Psoas muscle (tissue), 8 donors: Measurements from ENCODE around the gene SSU72. TPM values are rescaled to one million over a fixed set of nuclear protein-coding genes. Genes with fewer than 3 reads are reported as not detected.
"Not testable (repeated sequence)": the region's sequence is repeated elsewhere in the genome, so short reads cannot be mapped to it uniquely, and the experiment has no call there.

Experiments
- ATAC-seq, 4 donors: fragments of 200-7000 bp; cut with Tn5 transposase; one replicate each; pipeline ENCODE4 v1.9.1; 2020; ENCODE audit warnings: moderate library complexity in 3 of 4, mild to moderate bottlenecking in 2 of 4
- DNase-seq, 2 donors: peaks; one replicate each; pipeline ENCODE4 v3.0.0-alpha.2; 2020
- H3K27ac ChIP-seq: fragments of 200-600 bp; one replicate; pipeline ENCODE4 v1.8.0; 2022
- H3K27me3 ChIP-seq, 3 donors: fragments of 200-600 bp in 1 of 3; one replicate each; pipeline versions ENCODE4 v1.6.1 to v1.8.0; 2013 to 2022; ENCODE audit warnings: low read length in 2 of 3, mild to moderate bottlenecking in 2 of 3, moderate library complexity in 1 of 3; ENCODE audit not compliant: insufficient read depth in 3 of 3
- H3K36me3 ChIP-seq, 2 donors: fragments of 200-600 bp in 1 of 2; one replicate each; pipeline versions ENCODE4 v1.6.1 to v1.8.0; 2013 to 2022; ENCODE audit warnings: low read depth in 1 of 2, mild to moderate bottlenecking in 1 of 2, moderate library complexity in 1 of 2; ENCODE audit not compliant: insufficient read depth in 1 of 2
- H3K4me1 ChIP-seq: fragments of 200-600 bp; one replicate; pipeline ENCODE4 v1.8.0; 2022
- H3K4me3 ChIP-seq: fragments of 200-600 bp; one replicate; pipeline ENCODE4 v1.8.0; 2022; ENCODE audit warnings: mild to moderate bottlenecking
- H3K9me3 ChIP-seq: fragments of 200-600 bp; one replicate; pipeline ENCODE4 v1.8.0; 2022
- WGBS, 3 donors: extraction: QIAGEN DNeasy Blood & Tissue Kit; methylation state at CpG; one replicate each; pipeline versions ENCODE4 v1.1.6 to v1.1.7; 2013; 5-methylcytosine and 5-hydroxymethylcytosine counted together
- intact Hi-C, 2 donors: fragments of 100-400 bp; cut with DNase I; formaldehyde crosslinking; loops; one replicate each; pipeline versions ENCODE4 v1.11.0 to v1.14.2; 2022
- polyA plus RNA-seq, 3 donors: library from polyadenylated mRNA; stranded (reverse); fragments of 200-250 nt; gene quantifications; one replicate each; pipeline ENCODE4 v1.2.3, GENCODE V29; 2013
- total RNA-seq, 4 donors: library from RNA; stranded (reverse); fragmentation: NEBNext Ultra II Directional in 2 of 4; extraction: Animal tissue kit (Norgen Biotek cat#: 25700) in 2 of 4; gene quantifications; one replicate each; pipeline versions ENCODE4 v1.2.1 to v1.2.4, GENCODE V29; 2021 to 2023
- TF ChIP-seq, protein P1 (sequence below): fragments of 200-600 bp; IDR thresholded peaks from one replicate; pipeline ENCODE4 v1.8.0; 2022; ENCODE audit warnings: antibody characterized with exemption
- donor health status: healthy with polysubstance abuse.
- donor health status: DM: no; HTN: no; CAD: no; lungs with moderate emphysema.
- donor health status: Bipolar disorder and iron deficiency.
- donor health status: healthy.
- donor health status: DM: yes; HTN: yes; CAD: no.
- donor health status: DM: no; HTN: no; CAD: no.
- donor health status: DM: no; HTN: no; CAD: no.
- donor health status: DM: yes; HTN: yes; CAD: no.

The SSU72 gene
- total and polyA plus RNA-seq, 7 donors: 130 to 207 (median 179) TPM

DNA sequence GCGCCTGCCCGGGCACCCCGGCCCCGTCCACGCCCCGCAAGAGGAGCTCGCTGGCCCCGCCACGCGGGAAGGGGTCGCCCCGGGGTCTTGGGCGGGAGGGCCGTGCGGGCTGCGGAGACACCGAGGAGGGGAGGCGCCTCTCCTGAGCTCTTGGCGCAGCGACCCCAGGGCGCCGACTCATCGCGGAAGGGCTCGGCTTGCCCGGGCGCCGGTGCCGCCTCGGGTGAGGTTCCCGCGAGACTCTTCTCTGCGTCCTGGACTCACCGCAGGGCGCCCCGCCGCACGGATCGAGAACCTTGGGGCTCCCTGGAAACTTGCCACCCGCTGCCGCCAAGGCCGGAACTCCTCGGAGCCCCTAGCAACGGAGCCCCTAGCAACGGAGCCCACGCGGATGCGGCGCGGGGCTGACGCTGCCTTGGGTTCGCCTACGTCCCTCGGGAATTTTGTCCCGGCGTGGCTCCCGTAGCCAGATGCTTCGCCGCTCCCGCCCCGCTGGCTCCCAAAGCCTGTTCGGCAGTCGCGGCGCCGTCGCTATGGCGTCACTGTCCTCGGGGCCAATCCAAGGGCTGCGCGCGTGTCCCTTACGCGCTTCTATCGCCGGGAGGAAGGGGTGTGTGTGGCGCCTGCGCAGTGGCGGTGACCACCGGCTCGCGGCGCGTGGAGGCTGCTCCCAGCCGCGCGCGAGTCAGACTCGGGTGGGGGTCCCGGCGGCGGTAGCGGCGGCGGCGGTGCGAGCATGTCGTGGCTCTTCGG, 63.0 kb downstream of the SSU72 start, which contains the start of gene ATAD3A:
Gene ATAD3A, plus strand, starts transcription at position 630 of the 753 bp plus-strand sequence. Its CDS starts 107 bp downstream, at position 737.
- Histone ChIP-seq H3K4me3 (peak within 1 kb of the TSS; percentile 88), H3K36me3 (peaks cover 0 to 15% of the 10 kb centered on the region in 2 donors), H3K27me3 (no peaks in the 10 kb centered on the region), H3K9me3 (no peaks in the 10 kb centered on the region), H3K4me1 (peaks cover 11% of the 10 kb centered on the region), H3K27ac (peak within 1 kb of the TSS; percentile 89)
- ATAC-seq (peak; percentile 95 to 97 (median 96)), DNase-seq (peak; percentile 99 to 100)
- intact Hi-C loops: no loop called here
- WGBS, 3 donors: 0% methylated on average over 44 to 99 of the region's 99 CpGs
- TF ChIP-seq, protein P1, sequence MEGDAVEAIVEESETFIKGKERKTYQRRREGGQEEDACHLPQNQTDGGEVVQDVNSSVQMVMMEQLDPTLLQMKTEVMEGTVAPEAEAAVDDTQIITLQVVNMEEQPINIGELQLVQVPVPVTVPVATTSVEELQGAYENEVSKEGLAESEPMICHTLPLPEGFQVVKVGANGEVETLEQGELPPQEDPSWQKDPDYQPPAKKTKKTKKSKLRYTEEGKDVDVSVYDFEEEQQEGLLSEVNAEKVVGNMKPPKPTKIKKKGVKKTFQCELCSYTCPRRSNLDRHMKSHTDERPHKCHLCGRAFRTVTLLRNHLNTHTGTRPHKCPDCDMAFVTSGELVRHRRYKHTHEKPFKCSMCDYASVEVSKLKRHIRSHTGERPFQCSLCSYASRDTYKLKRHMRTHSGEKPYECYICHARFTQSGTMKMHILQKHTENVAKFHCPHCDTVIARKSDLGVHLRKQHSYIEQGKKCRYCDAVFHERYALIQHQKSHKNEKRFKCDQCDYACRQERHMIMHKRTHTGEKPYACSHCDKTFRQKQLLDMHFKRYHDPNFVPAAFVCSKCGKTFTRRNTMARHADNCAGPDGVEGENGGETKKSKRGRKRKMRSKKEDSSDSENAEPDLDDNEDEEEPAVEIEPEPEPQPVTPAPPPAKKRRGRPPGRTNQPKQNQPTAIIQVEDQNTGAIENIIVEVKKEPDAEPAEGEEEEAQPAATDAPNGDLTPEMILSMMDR: no peak

DNA sequence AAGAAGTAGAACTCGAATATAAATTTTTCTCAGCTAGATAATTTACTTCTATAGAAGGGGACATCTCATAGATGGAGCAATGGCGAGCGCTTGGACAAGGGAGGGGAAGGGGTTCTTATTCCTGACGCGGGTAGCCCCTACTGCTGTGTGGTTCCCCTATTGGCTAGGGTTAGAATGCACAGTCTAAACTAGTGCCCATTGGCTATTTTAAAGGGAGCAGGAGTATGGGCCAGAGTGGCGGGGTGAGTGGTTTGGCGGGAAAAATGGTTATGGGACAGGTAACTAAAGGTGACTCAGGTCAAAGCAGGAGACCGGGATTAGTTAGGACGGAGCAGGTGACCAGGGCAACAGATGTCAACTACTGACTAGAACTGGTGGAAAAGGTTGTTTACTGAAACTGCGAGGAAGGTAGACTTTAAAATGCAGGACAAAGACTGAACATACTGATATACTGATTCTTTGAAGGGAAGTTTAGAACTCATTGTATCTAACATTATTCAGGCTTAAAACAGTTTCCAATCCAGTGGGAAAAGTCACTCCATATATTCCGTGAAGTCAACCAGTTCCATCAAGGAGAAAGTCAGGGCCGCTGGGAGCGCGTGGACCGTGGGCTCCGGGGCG, 63.6 kb downstream of the SSU72 start:
- H3K36me3 ChIP-seq: peaks cover 0 to 8% of the 10 kb centered on the region in 2 donors
- H3K4me1 ChIP-seq: peaks cover 14% of the 10 kb centered on the region
- TF ChIP-seq, protein P1: no peak
- no peaks in the 10 kb centered on the region for H3K9me3 ChIP-seq
- intact Hi-C loops: no loop called here
- H3K4me3 ChIP-seq: peak overlapping the region; percentile 88
- no peaks in the 10 kb centered on the region for H3K27me3 ChIP-seq
- peak in 1 of 4 donors; percentile 9 for ATAC-seq
- WGBS, 3 donors: 10 to 12% (median 12%) methylated on average over 17 of the region's 17 CpGs
- DNase-seq: no peak
- peak overlapping the region; percentile 89 for H3K27ac ChIP-seq

DNA sequence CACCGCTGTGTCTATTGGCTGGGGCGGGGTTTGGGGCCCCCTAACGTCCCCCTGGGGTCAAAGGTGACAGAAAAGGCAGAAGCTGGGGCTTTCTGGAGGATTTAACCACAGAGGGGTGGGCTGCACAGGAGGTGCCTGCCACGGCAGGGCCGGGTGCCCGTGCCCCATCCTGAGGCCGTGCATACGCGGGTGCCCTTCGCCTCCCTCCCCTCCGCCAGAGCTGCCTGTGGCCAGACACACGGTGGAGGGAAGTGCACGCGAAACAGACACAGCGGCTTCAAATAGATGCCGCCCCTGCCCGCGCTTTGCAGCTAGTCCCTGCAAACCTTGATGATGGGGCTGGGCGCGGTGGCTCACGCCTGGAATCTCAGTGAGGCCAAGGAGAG, 65.2 kb downstream of the SSU72 start:
- not testable (repeated sequence) for DNase-seq, H3K4me3 ChIP-seq, ATAC-seq, H3K36me3 ChIP-seq, H3K27ac ChIP-seq, H3K9me3 ChIP-seq, H3K27me3 ChIP-seq
- intact Hi-C loops: loop anchor here in 1 of 2 donors (10.0 kb wide), 1 partner anchor 105 kb away; the partner anchor contains the start of gene MRPL20
- H3K4me1 ChIP-seq: peaks cover 23% of the 10 kb centered on the region
- 77 to 86% (median 83%) methylated on average over 11 to 17 of the region's 21 CpGs for WGBS, 3 donors

DNA sequence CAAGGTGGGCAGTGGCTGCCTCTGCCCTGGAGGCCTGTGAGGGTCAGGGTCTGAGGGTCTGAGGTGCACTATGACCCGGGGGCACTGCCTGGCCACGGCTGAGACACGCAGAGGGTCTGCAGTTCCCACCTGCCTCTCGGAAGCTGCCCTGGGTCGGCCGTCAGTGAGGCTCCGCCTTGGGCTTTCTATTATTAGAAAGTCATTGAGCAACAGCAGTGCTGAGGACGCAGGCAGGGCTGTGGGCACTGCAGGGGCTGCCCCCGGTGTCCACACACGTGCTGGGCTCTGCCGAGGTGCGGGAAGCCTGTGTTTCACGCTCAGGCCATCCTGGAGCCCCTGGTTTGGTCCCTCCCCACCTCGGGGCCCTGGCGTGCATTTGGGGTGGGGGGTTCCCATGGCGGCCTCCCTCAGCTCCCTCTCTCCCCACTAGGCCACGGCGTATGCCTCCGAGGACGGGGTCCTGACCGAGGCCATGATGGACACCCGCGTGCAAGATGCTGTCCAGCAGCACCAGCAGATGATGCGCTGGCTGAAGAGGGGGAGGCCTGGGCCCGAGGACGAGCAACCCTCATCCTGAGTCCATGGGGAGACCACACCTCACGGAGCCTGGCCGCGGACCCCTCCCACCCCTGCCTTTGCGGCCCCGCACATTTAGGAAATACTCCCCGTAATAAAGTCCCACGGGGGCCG, 65.7 kb downstream of the SSU72 start:
- not testable (repeated sequence) for DNase-seq, H3K36me3 ChIP-seq, H3K27me3 ChIP-seq, H3K9me3 ChIP-seq
- Histone ChIP-seq H3K4me1 (peaks cover 23% of the 10 kb centered on the region), H3K27ac (peak overlapping the region; percentile 65), H3K4me3 (peak overlapping the region; percentile 46)
- intact Hi-C loops: loop anchor here in 1 of 2 donors (10.0 kb wide), 1 partner anchor 104 kb away; the partner anchor contains the start of gene MRPL20
- 56 to 62% (median 61%) methylated on average over 21 to 31 of the region's 34 CpGs for WGBS, 3 donors
- ATAC-seq: peak; percentile 33 to 64 (median 52)

DNA sequence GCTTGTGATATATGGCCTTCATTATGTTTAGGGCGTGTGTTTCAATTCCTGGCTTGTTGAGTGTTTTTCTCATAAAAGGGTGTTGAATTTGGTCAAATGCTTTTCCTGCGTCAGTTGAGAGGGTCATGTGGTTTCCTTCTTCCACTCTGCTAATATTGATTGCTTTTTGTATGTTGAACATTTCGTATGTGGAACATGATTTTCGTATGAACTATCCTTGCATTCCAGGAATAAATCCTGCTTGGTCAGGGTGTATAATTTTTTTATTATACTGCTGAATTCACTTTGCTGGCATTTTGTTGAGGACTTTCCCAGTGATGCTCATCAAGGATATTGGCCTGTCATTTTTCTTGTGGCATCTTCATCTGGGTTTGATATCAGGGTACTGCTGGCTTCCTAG, 67.4 kb downstream of the SSU72 start:
- TF ChIP-seq, protein P1: no peak
- H3K27ac ChIP-seq: no peak overlapping the region
- ATAC-seq: no peak
- WGBS, 3 donors: 92 to 94% (median 93%) methylated on average over 4 of the region's 4 CpGs
- peaks cover 23% of the 10 kb centered on the region for H3K4me1 ChIP-seq
- H3K36me3 ChIP-seq: no peaks in the 10 kb centered on the region
- DNase-seq: no peak
- no peaks in the 10 kb centered on the region for H3K27me3 ChIP-seq
- intact Hi-C loops: loop anchor here in 1 of 2 donors (10.0 kb wide), 1 partner anchor 103 kb away; the partner anchor contains the start of gene MRPL20
- H3K9me3 ChIP-seq: no peaks in the 10 kb centered on the region
- no peak overlapping the region for H3K4me3 ChIP-seq

DNA sequence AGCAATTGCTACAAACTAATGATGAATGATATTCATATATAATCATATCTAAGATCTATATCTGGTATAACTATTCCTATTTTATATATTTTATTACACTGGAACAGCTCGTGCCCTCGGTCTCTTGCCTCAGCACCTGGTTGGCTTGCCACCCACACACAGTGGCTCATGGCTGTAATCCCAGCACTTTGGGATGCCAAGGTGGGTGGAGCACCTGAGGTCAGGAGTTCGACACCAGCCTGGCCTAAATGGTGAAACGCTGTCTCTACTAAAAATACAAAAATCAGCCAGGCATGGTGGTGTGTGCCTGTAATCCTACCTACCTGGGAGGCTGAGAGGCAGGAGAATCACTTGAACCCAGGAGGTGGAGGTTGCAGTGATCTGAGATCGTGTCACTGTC, 68.9 kb downstream of the SSU72 start:
- Histone ChIP-seq H3K27ac (peak overlapping the region; percentile 88), H3K4me3 (peak overlapping the region; percentile 51)

More for the DNA sequence above, 68.9 kb downstream of the SSU72 start:
- H3K9me3 ChIP-seq, DNase-seq, H3K27me3 ChIP-seq, H3K36me3 ChIP-seq: not testable (repeated sequence)
- peak in 1 of 4 donors; percentile 20 for ATAC-seq
- intact Hi-C loops: loop anchor here in 1 of 2 donors (1.0 to 10.0 kb wide), 2 partner anchors 101 to 158 kb away; partner anchors contain the start of gene MRPL20
- 49 to 60% (median 52%) methylated on average over 5 of the region's 5 CpGs for WGBS, 3 donors
- H3K4me1 ChIP-seq: peaks cover 19% of the 10 kb centered on the region
